Activated CD4-positive, alpha-beta T cell treated with anti-CD3 and anti-CD28 coated beads, Interleukin-2, amount 10 ng/mL, durations not matched to agents 24 days and 14 days (primary cell): ENCODE data around the gene RILP. TPM values are rescaled to one million over a fixed set of nuclear protein-coding genes. Genes with fewer than 3 reads are reported as not detected.
A peak's percentile ranks its signal among the peaks of the same experiment; 100 is the strongest.

Experiments
- DNase-seq: peaks from one replicate; pipeline ENCODE4 v3.0.0; 2022
- H3K27ac Mint-ChIP-seq: one replicate; pipeline ENCODE4 v1.8.0; 2022; ENCODE audit warnings: mild to moderate bottlenecking, mixed read lengths
- H3K27me3 Mint-ChIP-seq: one replicate; pipeline ENCODE4 v1.8.0; 2022; ENCODE audit warnings: mixed read lengths
- H3K36me3 Mint-ChIP-seq: one replicate; pipeline ENCODE4 v1.8.0; 2022; ENCODE audit warnings: low read depth, mild to moderate bottlenecking, mixed read lengths
- H3K4me1 Mint-ChIP-seq: one replicate; pipeline ENCODE4 v1.8.0; 2021; ENCODE audit warnings: mixed read lengths
- H3K4me3 Mint-ChIP-seq: one replicate; pipeline ENCODE4 v1.8.0; 2022; ENCODE audit warnings: mild to moderate bottlenecking, moderate library complexity, mixed read lengths
- H3K9me3 Mint-ChIP-seq: one replicate; pipeline ENCODE4 v1.8.0; 2021; ENCODE audit warnings: mixed read lengths
- intact Hi-C: fragments of 100-400 bp; cut with micrococcal nuclease; formaldehyde crosslinking; loops from one replicate; pipeline ENCODE4 v1.15.1; 2023
- total RNA-seq: library from RNA; stranded (reverse); gene quantifications from 2 replicates; pipeline ENCODE4 v1.2.3, GENCODE V29; 2022

Gene RILP
- total RNA-seq, 1 donor from 2014 or later, result 7.3 TPM

GRCh38 chr17:1628856-1629503 lies 20.7 kb downstream of the RILP start:
- DNase-seq, result peak; percentile 95
- Mint-ChIP-seq H3K4me3 (peak overlapping the region; percentile 97), H3K9me3 (no peaks in the 10 kb centered on the region), H3K27ac (peak overlapping the region; percentile 93), H3K36me3 (no peaks in the 10 kb centered on the region), H3K27me3 (peaks cover 43% of the 10 kb centered on the region), H3K4me1 (peaks cover 25% of the 10 kb centered on the region)
- intact Hi-C loops, result loop anchor here (1.0 to 10.0 kb wide), 4 partner anchors 22 to 254 kb away; no protein-coding TSS in a partner anchor

- intact Hi-C loops, result loop anchor here (1.0 to 10.0 kb wide), 4 partner anchors 21 to 253 kb away; no protein-coding TSS in a partner anchor
- Mint-ChIP-seq H3K27ac (peak within 1 kb of the TSS; percentile 93), H3K9me3 (no peaks in the 10 kb centered on the region), H3K36me3 (no peaks in the 10 kb centered on the region), H3K4me3 (peak within 1 kb of the TSS; percentile 97), H3K27me3 (peaks cover 45% of the 10 kb centered on the region), H3K4me1 (peaks cover 25% of the 10 kb centered on the region)
- peak; percentile 94 for DNase-seq
Observed at GRCh38 chr17:1627982-1628855, 21.4 kb downstream of the RILP start, which contains the start of gene SLC43A2. SLC43A2 (minus strand) TSS chr17:1628834; CDS start chr17:1627874, 960 bp downstream.

- peak; percentile 66 for DNase-seq
Observed at GRCh38 chr17:1627182-1627981, 22.3 kb downstream of the RILP start.

GRCh38 chr17:1626333-1626732 lies 23.3 kb downstream of the RILP start:
- H3K36me3 Mint-ChIP-seq, result no peaks in the 10 kb centered on the region
- H3K9me3 Mint-ChIP-seq, result no peaks in the 10 kb centered on the region
- H3K27ac Mint-ChIP-seq, result no peak overlapping the region
- intact Hi-C loops, result loop anchor here (10.0 kb wide), 1 partner anchor 252 kb away; no protein-coding TSS in a partner anchor
- peaks cover 43% of the 10 kb centered on the region for H3K27me3 Mint-ChIP-seq
- no peak for DNase-seq
- H3K4me3 Mint-ChIP-seq, result peak overlapping the region; percentile 67
- peaks cover 25% of the 10 kb centered on the region for H3K4me1 Mint-ChIP-seq

More at GRCh38 chr17:1627182-1627981, 22.3 kb downstream of the RILP start:
- H3K36me3 Mint-ChIP-seq, result no peaks in the 10 kb centered on the region
- no peak overlapping the region for H3K27ac Mint-ChIP-seq
- peaks cover 45% of the 10 kb centered on the region for H3K27me3 Mint-ChIP-seq
- peaks cover 25% of the 10 kb centered on the region for H3K4me1 Mint-ChIP-seq
- peak overlapping the region; percentile 67 for H3K4me3 Mint-ChIP-seq
- intact Hi-C loops, result loop anchor here (10.0 kb wide), 1 partner anchor 253 kb away; no protein-coding TSS in a partner anchor
- H3K9me3 Mint-ChIP-seq, result no peaks in the 10 kb centered on the region

GRCh38 chr17:1625581-1625980 lies 24.1 kb downstream of the RILP start:
- Mint-ChIP-seq H3K36me3 (no peaks in the 10 kb centered on the region), H3K4me3 (no peak overlapping the region), H3K27me3 (peaks cover 36% of the 10 kb centered on the region), H3K27ac (no peak overlapping the region), H3K4me1 (peaks cover 25% of the 10 kb centered on the region), H3K9me3 (no peaks in the 10 kb centered on the region)
- intact Hi-C loops, result loop anchor here (10.0 kb wide), 1 partner anchor 251 kb away; no protein-coding TSS in a partner anchor
- DNase-seq, result no peak

GRCh38 chr17:1625053-1625452 lies 24.6 kb downstream of the RILP start:
- Mint-ChIP-seq H3K27ac (no peak overlapping the region), H3K27me3 (peaks cover 31% of the 10 kb centered on the region), H3K4me3 (no peak overlapping the region), H3K4me1 (peaks cover 23% of the 10 kb centered on the region), H3K36me3 (no peaks in the 10 kb centered on the region), H3K9me3 (no peaks in the 10 kb centered on the region)
- intact Hi-C loops, result loop anchor here (10.0 kb wide), 1 partner anchor 250 kb away; no protein-coding TSS in a partner anchor
- no peak for DNase-seq

GRCh38 chr17:1624650-1625049 lies 25.0 kb downstream of the RILP start:
- H3K4me1 Mint-ChIP-seq, result peaks cover 19% of the 10 kb centered on the region
- no peak for DNase-seq
- H3K36me3 Mint-ChIP-seq, result no peaks in the 10 kb centered on the region
- no peak overlapping the region for H3K4me3 Mint-ChIP-seq
- H3K27ac Mint-ChIP-seq, result no peak overlapping the region
- intact Hi-C loops, result loop anchor here (10.0 kb wide), 1 partner anchor 250 kb away; no protein-coding TSS in a partner anchor
- peaks cover 29% of the 10 kb centered on the region for H3K27me3 Mint-ChIP-seq
- H3K9me3 Mint-ChIP-seq, result no peaks in the 10 kb centered on the region

- Mint-ChIP-seq H3K4me1 (peaks cover 11% of the 10 kb centered on the region), H3K4me3 (no peak overlapping the region)
- intact Hi-C loops, result loop anchor here (10.0 kb wide), 1 partner anchor 248 kb away; no protein-coding TSS in a partner anchor
Observed at GRCh38 chr17:1623057-1623630, 26.5 kb downstream of the RILP start.

GRCh38 chr17:1621273-1621954 lies 28.3 kb downstream of the RILP start:
- Mint-ChIP-seq H3K4me1 (peaks cover 3% of the 10 kb centered on the region), H3K9me3 (no peaks in the 10 kb centered on the region), H3K36me3 (no peaks in the 10 kb centered on the region), H3K27ac (no peak overlapping the region), H3K27me3 (peaks cover 16% of the 10 kb centered on the region), H3K4me3 (no peak overlapping the region)
- intact Hi-C loops, result loop anchor here (10.0 kb wide), 1 partner anchor 247 kb away; no protein-coding TSS in a partner anchor
- DNase-seq, result no peak

More at GRCh38 chr17:1623057-1623630, 26.5 kb downstream of the RILP start:
- H3K27ac Mint-ChIP-seq, result no peak overlapping the region
- H3K27me3 Mint-ChIP-seq, result peaks cover 26% of the 10 kb centered on the region
- no peaks in the 10 kb centered on the region for H3K9me3 Mint-ChIP-seq
- no peaks in the 10 kb centered on the region for H3K36me3 Mint-ChIP-seq
- DNase-seq, result no peak

- peaks cover 7% of the 10 kb centered on the region for H3K27me3 Mint-ChIP-seq
- intact Hi-C loops, result loop anchor here (10.0 kb wide), 1 partner anchor 246 kb away; no protein-coding TSS in a partner anchor
- no peak for DNase-seq
- no peaks in the 10 kb centered on the region for H3K36me3 Mint-ChIP-seq
- no peaks in the 10 kb centered on the region for H3K4me1 Mint-ChIP-seq
- no peak overlapping the region for H3K27ac Mint-ChIP-seq
- H3K9me3 Mint-ChIP-seq, result no peaks in the 10 kb centered on the region
- H3K4me3 Mint-ChIP-seq, result no peak overlapping the region
Observed at GRCh38 chr17:1620486-1620885, 29.2 kb downstream of the RILP start.

GRCh38 chr17:1617620-1618174 lies 32.0 kb downstream of the RILP start:
- H3K9me3 Mint-ChIP-seq, result no peaks in the 10 kb centered on the region
- no peak for DNase-seq
- no peak overlapping the region for H3K4me3 Mint-ChIP-seq
- H3K4me1 Mint-ChIP-seq, result no peaks in the 10 kb centered on the region
- no peaks in the 10 kb centered on the region for H3K27me3 Mint-ChIP-seq
- intact Hi-C loops, result no loop called here
- H3K27ac Mint-ChIP-seq, result peak overlapping the region; percentile 5
- H3K36me3 Mint-ChIP-seq, result no peaks in the 10 kb centered on the region

- DNase-seq, result no peak
- intact Hi-C loops, result no loop called here
- no peak overlapping the region for H3K4me3 Mint-ChIP-seq
- H3K4me1 Mint-ChIP-seq, result no peaks in the 10 kb centered on the region
- no peaks in the 10 kb centered on the region for H3K27me3 Mint-ChIP-seq
- no peak overlapping the region for H3K27ac Mint-ChIP-seq
- H3K9me3 Mint-ChIP-seq, result no peaks in the 10 kb centered on the region
- H3K36me3 Mint-ChIP-seq, result no peaks in the 10 kb centered on the region
Observed at GRCh38 chr17:1616101-1616500, 33.6 kb downstream of the RILP start.
